Peyer's patch (tissue), 4 donors: ENCODE measurements around the gene KRT78. TPM values are rescaled to one million over a fixed set of nuclear protein-coding genes. Genes with fewer than 3 reads are reported as not detected.

ENCODE experiments used
- DNase-seq, 3 donors: peaks; one replicate each; pipeline ENCODE4 v3.0.0-alpha.2; 2017 to 2019
- H3K27ac ChIP-seq, 4 donors: fragments of 200-600 bp; sonication (generic); one replicate each; pipeline ENCODE4 v1.5.1; 2016 to 2019
- H3K27me3 ChIP-seq, 2 donors: fragments of 200-600 bp; sonication (generic); one replicate each; pipeline ENCODE4 v1.5.1; 2019
- H3K36me3 ChIP-seq, 3 donors: fragments of 200-600 bp; sonication (generic); one replicate each; pipeline ENCODE4 v1.5.1; 2016 to 2019
- H3K4me1 ChIP-seq, 4 donors: fragments of 200-600 bp; sonication (generic); one replicate each; pipeline ENCODE4 v1.5.1; 2016 to 2019
- H3K4me3 ChIP-seq, 4 donors: fragments of 200-600 bp; sonication (generic); 1 replicate in 3 of 4; 2 replicates in 1 of 4; pipeline ENCODE4 v1.5.1; 2016 to 2019; ENCODE audit warnings: mild to moderate bottlenecking in 1 of 4
- H3K9me3 ChIP-seq, 4 donors: fragments of 200-600 bp; sonication (generic); one replicate each; pipeline ENCODE4 v1.5.1; 2016 to 2019; ENCODE audit warnings: mild to moderate bottlenecking in 1 of 4
- CTCF ChIP-seq, 6 experiments: fragments of 450-650 bp in 4 of 6; fragments of 200-600 bp in 2 of 6; sonication (generic) in 1 of 6; IDR thresholded peaks; one replicate each; pipeline ENCODE4 v1.5.1; 2017 to 2019; ENCODE audit warnings: antibody characterized with exemption in 6 of 6, mild to moderate bottlenecking in 3 of 6, moderate library complexity in 1 of 6
- POLR2A ChIP-seq, 2 donors: fragments of 450-650 bp; IDR thresholded peaks; one replicate each; pipeline ENCODE4 v1.5.1; 2017; ENCODE audit warnings: antibody characterized with exemption in 2 of 2, mild to moderate bottlenecking in 2 of 2, moderate library complexity in 2 of 2
- total RNA-seq, 4 donors: library from RNA; depleted of rRNA; stranded (reverse); fragments of >200 nt; gene quantifications; one replicate each; pipeline ENCODE4 v1.1.0, GENCODE V29; 2016

Gene KRT78
- total RNA-seq, 4 donors from 2014 or later: not detected

- TF ChIP-seq CTCF (IDR thresholded peaks at IDR 0.05) (no peak), POLR2A (IDR thresholded peaks at IDR 0.05) (no peak)
- no peak overlapping the region for H3K27ac ChIP-seq
- peaks cover 0 to 7% (median 0%) of the 10 kb centered on the region in 4 donors for H3K4me1 ChIP-seq
- no peaks in the 10 kb centered on the region for H3K36me3 ChIP-seq
- H3K27me3 ChIP-seq: no peaks in the 10 kb centered on the region
- DNase-seq: peak in 2 of 3 donors; percentile 54 to 58
- no peak overlapping the region for H3K4me3 ChIP-seq
- H3K9me3 ChIP-seq: no peaks in the 10 kb centered on the region
Observed at GRCh38 chr12:52789637-52790426, 59.0 kb downstream of the KRT78 start.

GRCh38 chr12:52788876-52789636, 59.7 kb downstream of the KRT78 start:
- H3K27me3 ChIP-seq: no peaks in the 10 kb centered on the region
- no peak overlapping the region for H3K27ac ChIP-seq
- no peaks in the 10 kb centered on the region for H3K36me3 ChIP-seq
- TF ChIP-seq CTCF (IDR thresholded peaks at IDR 0.05) (no peak), POLR2A (IDR thresholded peaks at IDR 0.05) (no peak)
- no peak for DNase-seq
- H3K4me1 ChIP-seq: peaks cover 0 to 7% (median 0%) of the 10 kb centered on the region in 4 donors
- H3K9me3 ChIP-seq: no peaks in the 10 kb centered on the region
- H3K4me3 ChIP-seq: no peak overlapping the region

- Histone ChIP-seq H3K9me3 (no peaks in the 10 kb centered on the region), H3K27ac (no peak overlapping the region), H3K36me3 (no peaks in the 10 kb centered on the region), H3K27me3 (no peaks in the 10 kb centered on the region), H3K4me3 (no peak overlapping the region), H3K4me1 (peaks cover 0 to 7% (median 0%) of the 10 kb centered on the region in 4 donors)
- no peak for DNase-seq
- no peak for TF ChIP-seq POLR2A (IDR thresholded peaks at IDR 0.05)
- TF ChIP-seq CTCF (IDR thresholded peaks at IDR 0.05): no peak
Observed at GRCh38 chr12:52788192-52788875, 60.5 kb downstream of the KRT78 start.

Other genes with a start within 250 kb of the KRT78 start
- 1 to 10 TPM in 3 of 4 donors, not detected in 1; 1.1 to 4.5 (median 2.3) TPM for gene KRT72, start 247.5 kb downstream of the KRT78 start, total RNA-seq
- gene KRT73, start 230.4 kb downstream of the KRT78 start, total RNA-seq: 1 to 10 TPM in 1 of 4 donors, under 1 TPM in 1, not detected in 2; 0.40 to 1.2 TPM
- 1 to 10 TPM in 1 of 4 donors, under 1 TPM in 1, not detected in 2; 0.47 to 2.5 TPM for gene KRT2, start 196.8 kb downstream of the KRT78 start, total RNA-seq
- 1 to 10 TPM in 1 of 4 donors, under 1 TPM in 2, not detected in 1; 0.76 to 1.7 (median 0.94) TPM for gene KRT1, start 168.6 kb downstream of the KRT78 start, total RNA-seq
- not detected for gene KRT77, start 145.5 kb downstream of the KRT78 start, total RNA-seq
- gene KRT76, start 71.6 kb downstream of the KRT78 start, total RNA-seq: not detected
- not detected for gene KRT3, start 52.9 kb downstream of the KRT78 start, total RNA-seq
- gene KRT4, start 34.9 kb downstream of the KRT78 start, total RNA-seq: not detected
- not detected for gene KRT79, start 14.7 kb downstream of the KRT78 start, total RNA-seq
- 1,000 to 10,000 TPM; 1,046 to 2,452 (median 2,098) TPM for gene KRT8, start 56.1 kb upstream of the KRT78 start, total RNA-seq
- gene KRT18, start 100.1 kb upstream of the KRT78 start, total RNA-seq: 100 to 1,000 TPM; 320 to 614 (median 477) TPM
- gene EIF4B, start 157.5 kb upstream of the KRT78 start, total RNA-seq: 100 to 1,000 TPM; 234 to 531 (median 250) TPM
- gene TNS2, start 201.1 kb upstream of the KRT78 start, total RNA-seq: 100 to 1,000 TPM in 3 of 4 donors, 10 to 100 TPM in 1; 29.2 to 274 (median 154) TPM
- 10 to 100 TPM; 27.8 to 38.7 (median 34.8) TPM for gene SPRYD3, start 230.4 kb upstream of the KRT78 start, total RNA-seq
- gene IGFBP6, start 248.7 kb upstream of the KRT78 start, total RNA-seq: 100 to 1,000 TPM in 2 of 4 donors, 10 to 100 TPM in 2; 68.5 to 191 (median 128) TPM